AG04450 (cell line): ENCODE measurements around the gene TH. TPM values are rescaled to one million over a fixed set of nuclear protein-coding genes. Genes with fewer than 3 reads are reported as not detected.

Source experiments
- CTCF ChIA-PET: fragments of 300-600, 350-600 bp; formaldehyde crosslinking; extraction: SDS; loops from one replicate; lab custom pipeline; 2022; ENCODE audit warnings: antibody characterized with exemption, inconsistent platforms; lab: Charles Lee
- POLR2A ChIA-PET: fragments of 350-600 bp; formaldehyde crosslinking; extraction: SDS; loops from one replicate; lab custom pipeline; 2021; ENCODE audit warnings: antibody characterized with exemption, inconsistent platforms; lab: Yijun Ruan, JAX
- DNase-seq: peaks from one replicate; pipeline ENCODE4 v3.0.0-alpha.2; 2011; ENCODE audit warnings: low read depth, low spot score
- H3K27ac ChIP-seq: one replicate; pipeline ENCODE4 v1.5.1; 2012; ENCODE audit warnings: low read depth, low read length, control low read depth
- H3K27me3 ChIP-seq: one replicate; pipeline ENCODE4 v1.6.0; 2012; ENCODE audit warnings: low read length; ENCODE audit not compliant: control insufficient read depth, insufficient read depth
- H3K4me3 ChIP-seq: 2 replicates; pipeline ENCODE4 v1.5.1; 2011; ENCODE audit warnings: mild to moderate bottlenecking, low read depth, low read length, control low read depth
- H3K9me3 ChIP-seq: 2 replicates; pipeline ENCODE4 v1.5.1; 2012; ENCODE audit warnings: low read length; ENCODE audit not compliant: control insufficient read depth, insufficient read depth
- polyA plus RNA-seq: library from polyadenylated mRNA; depleted of rRNA; stranded (reverse); fragments of >200 nt; gene quantifications from 2 replicates; pipeline ENCODE4 v1.2.3, GENCODE V29; 2011
- TF ChIP-seq, protein P1 (sequence below): IDR thresholded peaks from 2 replicates; pipeline ENCODE4 v1.5.1; 2011; ENCODE audit warnings: low read depth, low read length, control low read depth, inconsistent platforms

TH gene
- polyA plus RNA-seq, 1 experiment, result not detected

DNA sequence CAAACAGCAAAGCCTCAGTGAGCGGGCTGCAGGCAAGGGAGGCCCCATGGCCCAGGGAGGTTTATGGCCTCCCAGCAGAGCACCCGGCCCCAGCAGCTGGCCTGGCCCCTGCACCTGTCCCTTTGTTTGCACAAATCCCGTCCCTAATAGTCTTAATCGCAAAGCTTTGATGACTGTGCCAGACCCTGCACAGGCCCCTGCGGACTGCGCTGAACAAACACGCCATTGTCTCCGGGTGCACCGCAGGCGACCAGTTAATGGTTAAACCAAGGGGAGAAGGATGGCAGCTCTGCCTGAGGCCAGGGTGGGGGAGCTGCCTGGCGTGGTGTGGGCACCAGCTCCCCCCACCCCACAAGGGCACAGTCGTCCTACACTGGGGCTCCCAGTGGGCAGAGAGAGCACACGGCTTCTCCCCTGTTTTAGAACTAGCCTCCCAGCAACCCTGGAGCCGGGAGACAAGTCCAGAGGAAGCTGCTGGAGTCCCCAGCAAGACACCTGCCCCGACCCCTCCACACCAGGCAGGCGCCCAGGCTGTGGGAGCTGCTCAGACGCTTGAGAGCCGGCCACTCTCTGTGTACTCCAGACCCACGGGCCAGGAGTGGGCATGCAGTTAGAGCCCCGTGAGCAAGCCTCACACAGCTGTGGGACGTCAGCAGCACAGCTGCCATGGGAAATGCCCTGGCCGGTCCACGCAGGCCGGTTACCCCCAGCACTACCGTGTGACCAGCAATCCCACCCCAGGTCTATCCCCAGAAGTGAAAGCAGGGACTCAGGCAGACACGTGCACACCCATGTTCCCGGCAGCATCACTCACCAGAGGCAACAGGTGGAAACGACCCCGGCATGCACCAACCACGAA is 39.7 kb upstream of the TH start:
- ChIA-PET CTCF (no interaction called here), POLR2A (no interaction called here)
- DNase-seq, result no peak
- peaks cover 4% of the 10 kb centered on the region; the same call in 1 of the 2 replicates for H3K9me3 ChIP-seq
- no peak overlapping the region for H3K4me3 ChIP-seq
- TF ChIP-seq, protein P1, sequence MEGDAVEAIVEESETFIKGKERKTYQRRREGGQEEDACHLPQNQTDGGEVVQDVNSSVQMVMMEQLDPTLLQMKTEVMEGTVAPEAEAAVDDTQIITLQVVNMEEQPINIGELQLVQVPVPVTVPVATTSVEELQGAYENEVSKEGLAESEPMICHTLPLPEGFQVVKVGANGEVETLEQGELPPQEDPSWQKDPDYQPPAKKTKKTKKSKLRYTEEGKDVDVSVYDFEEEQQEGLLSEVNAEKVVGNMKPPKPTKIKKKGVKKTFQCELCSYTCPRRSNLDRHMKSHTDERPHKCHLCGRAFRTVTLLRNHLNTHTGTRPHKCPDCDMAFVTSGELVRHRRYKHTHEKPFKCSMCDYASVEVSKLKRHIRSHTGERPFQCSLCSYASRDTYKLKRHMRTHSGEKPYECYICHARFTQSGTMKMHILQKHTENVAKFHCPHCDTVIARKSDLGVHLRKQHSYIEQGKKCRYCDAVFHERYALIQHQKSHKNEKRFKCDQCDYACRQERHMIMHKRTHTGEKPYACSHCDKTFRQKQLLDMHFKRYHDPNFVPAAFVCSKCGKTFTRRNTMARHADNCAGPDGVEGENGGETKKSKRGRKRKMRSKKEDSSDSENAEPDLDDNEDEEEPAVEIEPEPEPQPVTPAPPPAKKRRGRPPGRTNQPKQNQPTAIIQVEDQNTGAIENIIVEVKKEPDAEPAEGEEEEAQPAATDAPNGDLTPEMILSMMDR, result no peak
- peaks cover 28% of the 10 kb centered on the region for H3K27me3 ChIP-seq
- H3K27ac ChIP-seq, result no peak overlapping the region

DNA sequence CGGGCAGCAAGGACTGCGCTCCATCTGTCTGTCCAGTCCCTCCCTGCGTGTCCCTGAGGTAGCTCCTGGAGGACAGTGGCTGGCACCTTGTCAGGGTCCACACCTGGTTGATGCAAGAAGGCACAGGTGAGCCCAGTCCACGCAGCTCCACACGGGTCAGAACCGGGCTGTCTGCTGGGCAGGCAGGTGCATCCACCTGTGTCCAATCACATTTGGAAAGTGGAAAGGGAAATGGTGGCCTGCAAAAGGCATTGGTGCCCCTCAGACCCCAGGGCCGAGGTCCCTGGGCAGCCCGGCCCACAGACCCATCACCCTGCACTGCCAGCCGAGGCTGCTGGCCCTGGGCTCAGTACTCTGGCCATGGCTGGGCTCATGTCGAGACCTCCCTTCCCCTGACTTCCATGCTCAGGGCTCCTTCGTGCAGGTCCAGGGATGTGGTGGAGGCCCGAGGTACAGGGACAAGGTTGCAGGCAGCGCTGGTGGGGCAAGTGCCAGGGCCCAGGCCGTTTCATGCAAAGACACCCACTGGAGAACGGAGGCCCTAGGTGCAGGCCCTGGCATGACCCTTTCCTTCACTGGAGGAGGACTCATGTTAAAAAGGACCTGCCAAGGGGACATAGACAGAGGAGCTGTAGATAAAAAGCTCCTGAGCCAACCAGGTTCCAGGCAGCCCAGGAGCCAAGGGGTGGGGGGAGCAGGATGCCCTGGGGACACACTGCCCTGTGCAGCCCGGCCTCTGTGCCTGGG is 38.9 kb upstream of the TH start:
- DNase-seq, result no peak
- TF ChIP-seq, protein P1, result no peak
- peaks cover 30% of the 10 kb centered on the region for H3K27me3 ChIP-seq
- H3K4me3 ChIP-seq, result no peak overlapping the region
- no peak overlapping the region for H3K27ac ChIP-seq
- ChIA-PET POLR2A (no interaction called here), CTCF (no interaction called here)
- peaks cover 4% of the 10 kb centered on the region; the same call in 1 of the 2 replicates for H3K9me3 ChIP-seq

DNA sequence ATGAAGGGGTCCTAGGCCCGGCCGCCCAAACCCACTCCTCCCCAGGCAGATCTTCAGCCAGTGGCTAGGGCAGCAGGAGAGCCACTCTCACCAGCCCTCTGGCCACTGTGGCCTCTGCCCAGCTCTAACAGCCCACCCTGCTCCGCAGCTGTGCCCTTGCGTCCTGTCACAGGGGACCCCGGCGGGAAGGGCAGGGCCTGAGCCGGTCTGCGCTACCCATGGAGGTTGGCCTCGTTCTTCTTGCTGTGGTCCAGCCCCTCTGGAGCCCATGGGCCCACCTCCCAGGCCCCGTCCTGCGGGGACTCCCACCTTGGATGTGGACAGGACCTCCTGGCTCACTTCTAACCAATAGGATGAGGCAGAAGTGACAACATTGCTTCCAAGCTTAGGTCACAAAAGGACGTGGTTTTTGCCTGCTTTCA is 38.3 kb upstream of the TH start:
- ChIA-PET CTCF (no interaction called here), POLR2A (no interaction called here)
- Histone ChIP-seq H3K27ac (no peak overlapping the region), H3K27me3 (peaks cover 29% of the 10 kb centered on the region), H3K4me3 (no peak overlapping the region), H3K9me3 (peaks cover 4% of the 10 kb centered on the region; the same call in 1 of the 2 replicates)
- DNase-seq, result no peak
- TF ChIP-seq, protein P1, result no peak

DNA sequence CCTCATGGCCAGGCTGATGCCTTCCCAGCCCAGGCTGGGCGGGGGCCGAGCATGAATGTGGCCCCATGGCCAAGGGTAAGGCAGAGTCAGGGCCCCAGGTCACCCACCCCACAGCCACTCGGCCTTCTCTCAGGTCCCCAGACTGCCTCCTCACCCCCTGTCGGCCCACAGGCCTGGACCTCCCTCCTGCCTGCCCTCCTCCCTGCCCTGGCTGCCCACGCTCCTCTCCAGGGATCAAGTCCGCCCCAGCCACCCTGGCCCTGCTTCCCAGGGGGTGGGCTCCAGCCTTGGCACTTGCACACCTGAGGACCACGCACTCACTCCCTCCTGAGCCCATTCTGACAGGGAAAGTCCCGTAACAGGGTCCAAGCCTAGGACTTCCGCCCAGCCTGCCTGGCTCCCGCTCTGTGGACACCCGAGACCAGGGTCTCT is 37.8 kb upstream of the TH start:
- H3K9me3 ChIP-seq, result peaks cover 4% of the 10 kb centered on the region; the same call in 1 of the 2 replicates
- no peak overlapping the region for H3K4me3 ChIP-seq
- ChIA-PET CTCF (no interaction called here), POLR2A (no interaction called here)
- no peak for DNase-seq
- H3K27me3 ChIP-seq, result peaks cover 30% of the 10 kb centered on the region
- no peak overlapping the region for H3K27ac ChIP-seq
- TF ChIP-seq, protein P1, result no peak
